ENCODE data around the gene KRTAP5-11. TPM values are rescaled to one million over a fixed set of nuclear protein-coding genes. Genes with fewer than 3 reads are reported as not detected.
A peak's percentile ranks its signal among the peaks of the same experiment; 100 is the strongest.
"Not testable (repeated sequence)": the region's sequence is repeated elsewhere in the genome, so short reads cannot be mapped to it uniquely, and the experiment has no call there.

KRTAP5-11 gene
- polyA plus RNA-seq, 1 donor (not counting 4 experiments of a cell fraction or from before 2014, with no cell fraction given), result not detected

DNA sequence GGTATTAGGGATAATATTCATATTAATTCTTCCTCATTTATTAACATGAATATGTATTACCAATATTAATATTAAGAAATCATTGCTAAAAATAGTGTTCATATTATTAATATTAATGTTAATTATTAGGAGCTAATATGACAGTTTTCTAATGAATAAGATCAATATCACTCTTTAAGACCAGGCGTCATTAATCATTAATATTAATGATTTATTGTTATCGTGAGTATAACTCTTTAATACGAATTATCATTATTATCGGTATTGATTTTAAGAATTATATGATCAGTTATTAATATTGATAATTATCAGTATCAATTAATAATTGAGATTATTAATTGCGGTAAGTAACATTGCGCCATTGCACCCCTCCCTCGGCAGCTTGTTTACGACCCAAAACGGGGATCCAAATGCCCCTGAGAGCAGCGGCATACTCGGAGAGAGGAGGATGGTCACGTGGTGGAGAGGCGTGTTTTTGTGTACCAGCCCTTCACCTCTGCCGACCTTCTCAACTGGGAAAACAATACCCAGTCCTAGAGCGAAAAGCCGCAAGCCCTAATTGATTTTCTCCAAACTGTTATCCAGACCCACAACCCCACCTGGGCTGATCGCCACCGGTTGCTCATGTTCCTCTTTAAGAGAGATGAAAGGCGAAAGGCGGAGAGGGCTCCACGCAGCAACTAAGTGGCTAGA is 28.7 kb upstream of the KRTAP5-11 start:
- H3K9me3 ChIP-seq (ENCODE audit: control insufficient read depth, low read depth, low read length); H3K27ac ChIP-seq (ENCODE audit: control insufficient read depth, insufficient read depth, low read length); H3K9me1 ChIP-seq (ENCODE audit: control insufficient read depth, extremely low read depth, insufficient read depth, low read length); DNase-seq (ENCODE audit: low read depth, low spot score); H3K36me3 ChIP-seq (ENCODE audit: control insufficient read depth in 2 of 2, extremely low read depth in 1 of 2, insufficient read depth in 2 of 2, low read length in 2 of 2); H4K20me1 ChIP-seq (ENCODE audit: control insufficient read depth, extremely low read depth, insufficient read depth, low read length); H2AFZ ChIP-seq (ENCODE audit: control insufficient read depth, low read length); H3K4me2 ChIP-seq (ENCODE audit: control insufficient read depth, extremely low read depth, insufficient read depth, low read depth, low read length); FAIRE-seq; H3K79me2 ChIP-seq (ENCODE audit: control insufficient read depth, insufficient read depth, low read length); H3K9ac ChIP-seq (ENCODE audit: control insufficient read depth, extremely low read depth, insufficient read depth, low read length); H3K4me3 ChIP-seq (ENCODE audit: control insufficient read depth in 2 of 3, extremely low read depth in 1 of 3, insufficient read depth in 2 of 3, low read depth in 1 of 3, low read length in 3 of 3); dilution Hi-C loops (cut with MboI; ENCODE audit: extremely low pct_ligation_motif_present, low sequenced_read_pairs): not testable (repeated sequence)
- Histone ChIP-seq H3K27me3 (ENCODE audit: control insufficient read depth, extremely low read depth, insufficient read depth, low read length) (peaks cover 10% of the 10 kb centered on the region), H3K4me1 (ENCODE audit: control insufficient read depth, extremely low read depth, insufficient read depth, low read length) (peaks cover 10% of the 10 kb centered on the region)

DNA sequence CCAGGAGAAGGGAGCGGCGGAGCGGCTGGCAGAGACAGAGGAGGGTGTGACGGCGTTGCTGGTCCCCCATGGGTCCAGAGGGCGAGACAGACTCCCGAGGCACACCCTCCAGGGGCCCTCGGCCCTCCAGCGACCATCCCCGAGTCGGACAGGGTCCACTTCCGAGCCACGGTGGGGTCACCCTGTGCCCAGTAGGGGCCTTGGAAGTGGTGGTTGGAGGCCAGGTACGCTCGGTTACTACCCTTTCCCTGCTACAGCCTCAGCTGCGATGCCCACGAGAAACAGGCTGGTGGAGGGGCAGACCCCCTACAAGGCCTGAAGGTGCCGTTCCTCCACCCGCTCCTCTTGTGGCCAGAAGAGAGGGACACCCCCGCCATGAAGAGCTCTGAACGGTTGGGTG is 25.6 kb upstream of the KRTAP5-11 start:
- dilution Hi-C loops (cut with MboI; ENCODE audit: extremely low pct_ligation_motif_present, low sequenced_read_pairs); H3K27ac ChIP-seq (ENCODE audit: control insufficient read depth, insufficient read depth, low read length); H3K9me3 ChIP-seq (ENCODE audit: control insufficient read depth, low read depth, low read length); H3K36me3 ChIP-seq (ENCODE audit: control insufficient read depth in 2 of 2, extremely low read depth in 1 of 2, insufficient read depth in 2 of 2, low read length in 2 of 2); H2AFZ ChIP-seq (ENCODE audit: control insufficient read depth, low read length); H3K9me1 ChIP-seq (ENCODE audit: control insufficient read depth, extremely low read depth, insufficient read depth, low read length); H3K79me2 ChIP-seq (ENCODE audit: control insufficient read depth, insufficient read depth, low read length); DNase-seq (ENCODE audit: low read depth, low spot score); H3K4me1 ChIP-seq (ENCODE audit: control insufficient read depth, extremely low read depth, insufficient read depth, low read length); H3K4me2 ChIP-seq (ENCODE audit: control insufficient read depth, extremely low read depth, insufficient read depth, low read depth, low read length); H3K9ac ChIP-seq (ENCODE audit: control insufficient read depth, extremely low read depth, insufficient read depth, low read length); FAIRE-seq; H4K20me1 ChIP-seq (ENCODE audit: control insufficient read depth, extremely low read depth, insufficient read depth, low read length); H3K4me3 ChIP-seq (ENCODE audit: control insufficient read depth in 2 of 3, extremely low read depth in 1 of 3, insufficient read depth in 2 of 3, low read depth in 1 of 3, low read length in 3 of 3): not testable (repeated sequence)
- H3K27me3 ChIP-seq (ENCODE audit: control insufficient read depth, extremely low read depth, insufficient read depth, low read length), result peaks cover 10% of the 10 kb centered on the region

GRCh38 chr11:71607520-71608216 is 25.0 kb upstream of the KRTAP5-11 start:
- TF ChIP-seq EZH2 (IDR thresholded peaks at IDR 0.05; ENCODE audit: low read length), result peak; percentile 70
- H4K20me1 ChIP-seq (ENCODE audit: control insufficient read depth, extremely low read depth, insufficient read depth, low read length); FAIRE-seq; H3K9me3 ChIP-seq (ENCODE audit: control insufficient read depth, low read depth, low read length); H3K4me3 ChIP-seq (ENCODE audit: control insufficient read depth in 2 of 3, extremely low read depth in 1 of 3, insufficient read depth in 2 of 3, low read depth in 1 of 3, low read length in 3 of 3); H3K4me1 ChIP-seq (ENCODE audit: control insufficient read depth, extremely low read depth, insufficient read depth, low read length); H3K79me2 ChIP-seq (ENCODE audit: control insufficient read depth, insufficient read depth, low read length); H3K9ac ChIP-seq (ENCODE audit: control insufficient read depth, extremely low read depth, insufficient read depth, low read length); H3K9me1 ChIP-seq (ENCODE audit: control insufficient read depth, extremely low read depth, insufficient read depth, low read length); H3K36me3 ChIP-seq (ENCODE audit: control insufficient read depth in 2 of 2, extremely low read depth in 1 of 2, insufficient read depth in 2 of 2, low read length in 2 of 2); H2AFZ ChIP-seq (ENCODE audit: control insufficient read depth, low read length); dilution Hi-C loops (cut with MboI; ENCODE audit: extremely low pct_ligation_motif_present, low sequenced_read_pairs); DNase-seq (ENCODE audit: low read depth, low spot score); H3K27ac ChIP-seq (ENCODE audit: control insufficient read depth, insufficient read depth, low read length): not testable (repeated sequence)
- H3K27me3 ChIP-seq (ENCODE audit: control insufficient read depth, extremely low read depth, insufficient read depth, low read length), result peaks cover 10% of the 10 kb centered on the region
- H3K4me2 ChIP-seq (ENCODE audit: control insufficient read depth, extremely low read depth, insufficient read depth, low read depth, low read length), result peak overlapping the region; percentile 5
